ENCODE measurements around the gene ERH. TPM values are rescaled to one million over a fixed set of nuclear protein-coding genes. Genes with fewer than 3 reads are reported as not detected.

ERH gene
- total RNA-seq: 192 TPM
- 190 TPM for polyA plus RNA-seq
- long read RNA-seq, donor 1, transcript ERH-203 (4 exons, 1,124 nt): major isoform, 36 of 36 reads
- long read RNA-seq, donor 1, partial matches to known transcripts: 0 of 36 reads
- long read RNA-seq, donor 1, other reads (novel, unspliced or antisense): 0 of 36 reads
- long read RNA-seq, donor 2: 0 reads
- long read RNA-seq, donor 3, transcript ERH-202 (3 exons, 586 nt): minor isoform, 11 of 452 reads
- long read RNA-seq, donor 3, transcript ERH-203 (4 exons, 1,124 nt): major isoform, 414 of 452 reads
- long read RNA-seq, donor 3, partial matches to known transcripts: 25 of 452 reads
- long read RNA-seq, donor 3, other reads (novel, unspliced or antisense): 0 of 452 reads
- long read RNA-seq, donor 4, transcript ERH-203 (4 exons, 1,124 nt): major isoform, 124 of 135 reads
- long read RNA-seq, donor 4, partial matches to known transcripts: 8 of 135 reads
- long read RNA-seq, donor 4, other reads (novel, unspliced or antisense): 0 of 135 reads
- long read RNA-seq, donor 5, transcript ERH-203 (4 exons, 1,124 nt): major isoform, 456 of 499 reads
- long read RNA-seq, donor 5, transcript ERH-202 (3 exons, 586 nt): minor isoform, 15 of 499 reads
- long read RNA-seq, donor 5, partial matches to known transcripts: 27 of 499 reads
- long read RNA-seq, donor 5, other reads (novel, unspliced or antisense): 0 of 499 reads
- long read RNA-seq, donor 6, transcript ERH-203 (4 exons, 1,124 nt): major isoform, 177 of 181 reads
- long read RNA-seq, donor 6, partial matches to known transcripts: 0 of 181 reads
- long read RNA-seq, donor 6, other reads (novel, unspliced or antisense): 0 of 181 reads
- long read RNA-seq, donor 7, transcript ERH-203 (4 exons, 1,124 nt): major isoform, 257 of 280 reads
- long read RNA-seq, donor 7, partial matches to known transcripts: 18 of 280 reads
- long read RNA-seq, donor 7, other reads (novel, unspliced or antisense): 0 of 280 reads
- long read RNA-seq, donor 8, transcript ERH-203 (4 exons, 1,124 nt): major isoform, 96 of 97 reads
- long read RNA-seq, donor 8, partial matches to known transcripts: 0 of 97 reads
- long read RNA-seq, donor 8, other reads (novel, unspliced or antisense): 0 of 97 reads
- long read RNA-seq, donor 9, transcript ERH-202 (3 exons, 586 nt): minor isoform, 5 of 210 reads
- long read RNA-seq, donor 9, transcript ERH-203 (4 exons, 1,124 nt): major isoform, 195 of 210 reads
- long read RNA-seq, donor 9, partial matches to known transcripts: 9 of 210 reads
- long read RNA-seq, donor 9, other reads (novel, unspliced or antisense): 0 of 210 reads
- long read RNA-seq, donor 10, transcript ERH-202 (3 exons, 586 nt): minor isoform, 10 of 204 reads
- long read RNA-seq, donor 10, transcript ERH-203 (4 exons, 1,124 nt): major isoform, 182 of 204 reads
- long read RNA-seq, donor 10, partial matches to known transcripts: 12 of 204 reads
- long read RNA-seq, donor 10, other reads (novel, unspliced or antisense): 0 of 204 reads

- under 1% methylated on average over 53 of the region's 53 CpGs for WGBS
- Histone ChIP-seq H3K27me3 (ENCODE audit: control insufficient read depth in 2 of 2, insufficient read depth in 1 of 2, low read length in 1 of 2) (no peaks in the 10 kb centered on the region), H3K36me3 (ENCODE audit: control insufficient read depth in 2 of 2, insufficient read depth in 2 of 2, low read length in 1 of 2) (peaks cover 15 to 27% of the 10 kb centered on the region in 2 donors), H3K4me3 (ENCODE audit: low read length in 2 of 2) (peak within 1 kb of the TSS; percentile 77 to 83), H3K27ac (ENCODE audit: low read depth in 1 of 2, low read length in 1 of 2) (peak within 1 kb of the TSS; percentile 84 to 89), H3K4me1 (ENCODE audit: control insufficient read depth in 2 of 2, insufficient read depth in 2 of 2, low read length in 2 of 2) (peaks cover 23 to 25% of the 10 kb centered on the region in 2 donors), H3K9me3 (ENCODE audit: control insufficient read depth in 2 of 2, insufficient read depth in 1 of 2, low read length in 1 of 2) (no peaks in the 10 kb centered on the region)
- DNase-seq (ENCODE audit: low read depth in 6 of 9, low spot score in 9 of 9): peak; percentile 96 to 100 (median 97)
Observed at GRCh38 chr14:69398053-69398817, at the start of gene ERH, which contains the start of gene SLC39A9. TSS of gene ERH (minus strand) at chr14:69398299. CDS start at chr14:69398233, 66 bp downstream. TSS of gene SLC39A9 (plus strand) at chr14:69398692. CDS start at chr14:69399370, 678 bp downstream.

- Histone ChIP-seq H3K36me3 (ENCODE audit: control insufficient read depth in 2 of 2, insufficient read depth in 2 of 2, low read length in 1 of 2) (peaks cover 4 to 9% of the 10 kb centered on the region in 2 donors), H3K9me3 (ENCODE audit: control insufficient read depth in 2 of 2, insufficient read depth in 1 of 2, low read length in 1 of 2) (no peaks in the 10 kb centered on the region)
Observed at GRCh38 chr14:69443296-69443805, 45.3 kb upstream of the ERH start.

GRCh38 chr14:69441948-69442347, 43.8 kb upstream of the ERH start:
- peaks cover 4 to 9% of the 10 kb centered on the region in 2 donors for H3K36me3 ChIP-seq (ENCODE audit: control insufficient read depth in 2 of 2, insufficient read depth in 2 of 2, low read length in 1 of 2)

More at GRCh38 chr14:69443296-69443805, 45.3 kb upstream of the ERH start:
- no peak overlapping the region for H3K4me3 ChIP-seq (ENCODE audit: low read length in 2 of 2)
- H3K27ac ChIP-seq (ENCODE audit: low read depth in 1 of 2, low read length in 1 of 2): no peak overlapping the region
- 98% methylated on average over 5 of the region's 5 CpGs for WGBS
- no peaks in the 10 kb centered on the region for H3K4me1 ChIP-seq (ENCODE audit: control insufficient read depth in 2 of 2, insufficient read depth in 2 of 2, low read length in 2 of 2)
- DNase-seq (ENCODE audit: low read depth in 6 of 9, low spot score in 9 of 9): no peak
- H3K27me3 ChIP-seq (ENCODE audit: control insufficient read depth in 2 of 2, insufficient read depth in 1 of 2, low read length in 1 of 2): no peaks in the 10 kb centered on the region

GRCh38 chr14:69439521-69440270, 41.6 kb upstream of the ERH start:
- no peak for DNase-seq (ENCODE audit: low read depth in 6 of 9, low spot score in 9 of 9)
- no peaks in the 10 kb centered on the region for H3K4me1 ChIP-seq (ENCODE audit: control insufficient read depth in 2 of 2, insufficient read depth in 2 of 2, low read length in 2 of 2)
- no peak overlapping the region for H3K4me3 ChIP-seq (ENCODE audit: low read length in 2 of 2)
- 97% methylated on average over 12 of the region's 12 CpGs for whole genome bisulfite sequencing
- peaks cover 4 to 9% of the 10 kb centered on the region in 2 donors for H3K36me3 ChIP-seq (ENCODE audit: control insufficient read depth in 2 of 2, insufficient read depth in 2 of 2, low read length in 1 of 2)
- no peaks in the 10 kb centered on the region for H3K9me3 ChIP-seq (ENCODE audit: control insufficient read depth in 2 of 2, insufficient read depth in 1 of 2, low read length in 1 of 2)
- H3K27ac ChIP-seq (ENCODE audit: low read depth in 1 of 2, low read length in 1 of 2): no peak overlapping the region
- no peaks in the 10 kb centered on the region for H3K27me3 ChIP-seq (ENCODE audit: control insufficient read depth in 2 of 2, insufficient read depth in 1 of 2, low read length in 1 of 2)

More at GRCh38 chr14:69441948-69442347, 43.8 kb upstream of the ERH start:
- no peak for DNase-seq (ENCODE audit: low read depth in 6 of 9, low spot score in 9 of 9)
- H3K9me3 ChIP-seq (ENCODE audit: control insufficient read depth in 2 of 2, insufficient read depth in 1 of 2, low read length in 1 of 2): no peaks in the 10 kb centered on the region
- no peak overlapping the region for H3K27ac ChIP-seq (ENCODE audit: low read depth in 1 of 2, low read length in 1 of 2)
- no peaks in the 10 kb centered on the region for H3K4me1 ChIP-seq (ENCODE audit: control insufficient read depth in 2 of 2, insufficient read depth in 2 of 2, low read length in 2 of 2)
- WGBS: 94% methylated on average over 5 of the region's 5 CpGs
- no peak overlapping the region for H3K4me3 ChIP-seq (ENCODE audit: low read length in 2 of 2)
- no peaks in the 10 kb centered on the region for H3K27me3 ChIP-seq (ENCODE audit: control insufficient read depth in 2 of 2, insufficient read depth in 1 of 2, low read length in 1 of 2)

GRCh38 chr14:69432364-69432763, 34.3 kb upstream of the ERH start:
- no peaks in the 10 kb centered on the region for H3K9me3 ChIP-seq (ENCODE audit: control insufficient read depth in 2 of 2, insufficient read depth in 1 of 2, low read length in 1 of 2)
- 98% methylated on average over 2 of the region's 2 CpGs for WGBS
- no peak for DNase-seq (ENCODE audit: low read depth in 6 of 9, low spot score in 9 of 9)
- no peak overlapping the region for H3K27ac ChIP-seq (ENCODE audit: low read depth in 1 of 2, low read length in 1 of 2)
- no peak overlapping the region for H3K4me3 ChIP-seq (ENCODE audit: low read length in 2 of 2)
- H3K27me3 ChIP-seq (ENCODE audit: control insufficient read depth in 2 of 2, insufficient read depth in 1 of 2, low read length in 1 of 2): no peaks in the 10 kb centered on the region
- no peaks in the 10 kb centered on the region for H3K4me1 ChIP-seq (ENCODE audit: control insufficient read depth in 2 of 2, insufficient read depth in 2 of 2, low read length in 2 of 2)
- H3K36me3 ChIP-seq (ENCODE audit: control insufficient read depth in 2 of 2, insufficient read depth in 2 of 2, low read length in 1 of 2): peaks cover 0 to 5% of the 10 kb centered on the region in 2 donors

- Histone ChIP-seq H3K27ac (ENCODE audit: low read depth in 1 of 2, low read length in 1 of 2) (no peak overlapping the region), H3K36me3 (ENCODE audit: control insufficient read depth in 2 of 2, insufficient read depth in 2 of 2, low read length in 1 of 2) (peaks cover 9 to 15% of the 10 kb centered on the region in 2 donors), H3K4me1 (ENCODE audit: control insufficient read depth in 2 of 2, insufficient read depth in 2 of 2, low read length in 2 of 2) (no peaks in the 10 kb centered on the region), H3K9me3 (ENCODE audit: control insufficient read depth in 2 of 2, insufficient read depth in 1 of 2, low read length in 1 of 2) (no peaks in the 10 kb centered on the region), H3K4me3 (ENCODE audit: low read length in 2 of 2) (no peak overlapping the region), H3K27me3 (ENCODE audit: control insufficient read depth in 2 of 2, insufficient read depth in 1 of 2, low read length in 1 of 2) (no peaks in the 10 kb centered on the region)
- no peak for DNase-seq (ENCODE audit: low read depth in 6 of 9, low spot score in 9 of 9)
- WGBS: 99% methylated on average over 1 of the region's 1 CpG
Observed at GRCh38 chr14:69430306-69430939, 32.3 kb upstream of the ERH start.

GRCh38 chr14:69429643-69430042, 31.5 kb upstream of the ERH start:
- no peak overlapping the region for H3K27ac ChIP-seq (ENCODE audit: low read depth in 1 of 2, low read length in 1 of 2)
- no peaks in the 10 kb centered on the region for H3K27me3 ChIP-seq (ENCODE audit: control insufficient read depth in 2 of 2, insufficient read depth in 1 of 2, low read length in 1 of 2)
- peaks cover 13 to 18% of the 10 kb centered on the region in 2 donors for H3K36me3 ChIP-seq (ENCODE audit: control insufficient read depth in 2 of 2, insufficient read depth in 2 of 2, low read length in 1 of 2)
- H3K4me3 ChIP-seq (ENCODE audit: low read length in 2 of 2): no peak overlapping the region
- no peaks in the 10 kb centered on the region for H3K9me3 ChIP-seq (ENCODE audit: control insufficient read depth in 2 of 2, insufficient read depth in 1 of 2, low read length in 1 of 2)
- no peak for DNase-seq (ENCODE audit: low read depth in 6 of 9, low spot score in 9 of 9)
- H3K4me1 ChIP-seq (ENCODE audit: control insufficient read depth in 2 of 2, insufficient read depth in 2 of 2, low read length in 2 of 2): no peaks in the 10 kb centered on the region
